Neural progenitor cell (in vitro differentiated cells): ENCODE measurements around the gene NBAS. TPM values are rescaled to one million over a fixed set of nuclear protein-coding genes. Genes with fewer than 3 reads are reported as not detected.
A peak's percentile ranks its signal among the peaks of the same experiment; 100 is the strongest.

Experiments used
- DNase-seq: peaks from one replicate; pipeline ENCODE4 v3.0.0-alpha.2; 2016; ENCODE audit warnings: low spot score
- H2AFZ ChIP-seq: fragments of 200-600 bp; sonication (generic); replicated peaks from 2 replicates; pipeline ENCODE4 v1.6.1; 2016; ENCODE audit warnings: antibody characterized with exemption
- H3F3A ChIP-seq: fragments of 200-600 bp; sonication (generic); 2 replicates; pipeline ENCODE4 v1.6.1; 2016; ENCODE audit warnings: antibody characterized with exemption, low read depth
- H3K27ac ChIP-seq: fragments of 200-600 bp; sonication (generic); 2 replicates; pipeline ENCODE4 v1.5.1; 2016; ENCODE audit warnings: mild to moderate bottlenecking
- H3K27me3 ChIP-seq: fragments of 200-600 bp; sonication (generic); 2 replicates; pipeline ENCODE4 v1.6.1; 2016; ENCODE audit warnings: mild to moderate bottlenecking, moderate library complexity
- H3K36me3 ChIP-seq: fragments of 200-600 bp; sonication (generic); 2 replicates; pipeline ENCODE4 v1.5.1; 2016
- H3K4me1 ChIP-seq: fragments of 200-600 bp; sonication (generic); 2 replicates; pipeline ENCODE4 v1.6.1; 2016; ENCODE audit warnings: mixed run types
- H3K4me2 ChIP-seq: fragments of 200-600 bp; sonication (generic); 2 replicates; pipeline ENCODE4 v1.6.1; 2016
- H3K4me3 ChIP-seq: fragments of 200-600 bp; sonication (generic); 2 replicates; pipeline ENCODE4 v1.5.1; 2016
- H3K79me2 ChIP-seq: fragments of 200-600 bp; sonication (generic); 2 replicates; pipeline ENCODE4 v1.6.1; 2016; ENCODE audit warnings: low read depth
- H3K9ac ChIP-seq: fragments of 200-600 bp; sonication (generic); 2 replicates; pipeline ENCODE4 v1.6.1; 2016
- H3K9me3 ChIP-seq: fragments of 200-600 bp; sonication (generic); 2 replicates; pipeline ENCODE4 v1.5.1; 2016; ENCODE audit warnings: low read depth
- H4K20me1 ChIP-seq: fragments of 200-600 bp; sonication (generic); 2 replicates; pipeline ENCODE4 v1.6.1; 2016; ENCODE audit warnings: low read depth
- H3K27ac Mint-ChIP-seq: 3 replicates; pipeline ENCODE4 v1.8.0; 2021; ENCODE audit warnings: mixed read lengths
- H3K27me3 Mint-ChIP-seq: 2 replicates; pipeline ENCODE4 v1.8.0; 2022; ENCODE audit warnings: low read depth, mild to moderate bottlenecking, inconsistent platforms, moderate library complexity, mixed read lengths; ENCODE audit not compliant: insufficient read depth
- H3K36me3 Mint-ChIP-seq: 3 replicates; pipeline ENCODE4 v1.8.0; 2021; ENCODE audit warnings: mixed read lengths
- H3K4me1 Mint-ChIP-seq: 3 replicates; pipeline ENCODE4 v1.8.0; 2021; ENCODE audit warnings: mixed read lengths
- H3K4me3 Mint-ChIP-seq: 3 replicates; pipeline ENCODE4 v1.8.0; 2021; ENCODE audit warnings: mild to moderate bottlenecking, moderate library complexity, mixed read lengths
- H3K9me3 Mint-ChIP-seq: 3 replicates; pipeline ENCODE4 v1.8.0; 2020; ENCODE audit warnings: mixed read lengths
- CTCF ChIP-seq: fragments of 200-600 bp; sonication (generic); IDR thresholded peaks from 2 replicates; pipeline ENCODE4 v1.5.1; 2017; ENCODE audit warnings: antibody characterized with exemption, mild to moderate bottlenecking
- EZH2 ChIP-seq: fragments of 200-600 bp; sonication (generic); IDR thresholded peaks from 2 replicates; pipeline ENCODE4 v1.6.1; 2017; ENCODE audit warnings: antibody characterized with exemption, mild to moderate bottlenecking, moderate library complexity
- EZH2phosphoT487 ChIP-seq: fragments of 200-600 bp; sonication (generic); IDR thresholded peaks from 2 replicates; pipeline ENCODE4 v1.6.1; 2017; ENCODE audit warnings: antibody characterized with exemption
- total RNA-seq: library from RNA; depleted of rRNA; stranded (reverse); fragments of >200 nt; gene quantifications from 2 replicates; pipeline ENCODE4 v1.2.3, GENCODE V29; 2015; ENCODE audit warnings: low replicate concordance

The NBAS gene
- total RNA-seq, 1 donor from 2014 or later, result 58.0 TPM

GRCh38 chr2:15184491-15184890, 376.6 kb downstream of the NBAS start:
- H3K4me3 ChIP-seq, result no peak overlapping the region
- no peak for TF ChIP-seq CTCF
- TF ChIP-seq EZH2, result no peak
- no peak for TF ChIP-seq EZH2phosphoT487
- no peak overlapping the region for H3K27ac ChIP-seq
- H4K20me1 ChIP-seq, result no peaks in the 10 kb centered on the region
- no peaks in the 10 kb centered on the region for H3K36me3 ChIP-seq
- Mint-ChIP-seq H3K27me3 (no peaks in the 10 kb centered on the region), H3K4me3 (no peak overlapping the region), H3K9me3 (no peaks in the 10 kb centered on the region), H3K36me3 (peaks cover 13% of the 10 kb centered on the region), H3K4me1 (peaks cover 7% of the 10 kb centered on the region), H3K27ac (no peak overlapping the region)
- no peak for DNase-seq
- H3K27me3 ChIP-seq, result no peaks in the 10 kb centered on the region
- H3K4me2 ChIP-seq, result no peak overlapping the region
- no peaks in the 10 kb centered on the region for H3K79me2 ChIP-seq
- no peaks in the 10 kb centered on the region for H3K4me1 ChIP-seq
- H3K9me3 ChIP-seq, result no peaks in the 10 kb centered on the region
- H3F3A ChIP-seq, result no peaks in the 10 kb centered on the region
- H3K9ac ChIP-seq, result no peak overlapping the region
- no peak overlapping the region for H2AFZ ChIP-seq

- no peaks in the 10 kb centered on the region for H3K27me3 Mint-ChIP-seq
- Histone ChIP-seq H3K9me3 (no peaks in the 10 kb centered on the region), H3K9ac (no peak overlapping the region), H3F3A (no peaks in the 10 kb centered on the region), H3K36me3 (no peaks in the 10 kb centered on the region), H3K27me3 (no peaks in the 10 kb centered on the region), H3K4me1 (no peaks in the 10 kb centered on the region), H3K79me2 (no peaks in the 10 kb centered on the region), H3K4me3 (no peak overlapping the region), H4K20me1 (no peaks in the 10 kb centered on the region), H2AFZ (no peak overlapping the region), H3K27ac (no peak overlapping the region), H3K4me2 (no peak overlapping the region)
- DNase-seq, result no peak
- peaks cover 5% of the 10 kb centered on the region for H3K4me1 Mint-ChIP-seq
- TF ChIP-seq EZH2phosphoT487, result no peak
- no peak for TF ChIP-seq EZH2
- no peak for TF ChIP-seq CTCF
- no peak overlapping the region for H3K27ac Mint-ChIP-seq
- H3K9me3 Mint-ChIP-seq, result no peaks in the 10 kb centered on the region
- no peak overlapping the region for H3K4me3 Mint-ChIP-seq
- peaks cover 13% of the 10 kb centered on the region for H3K36me3 Mint-ChIP-seq
Observed at GRCh38 chr2:15182275-15182674, 378.9 kb downstream of the NBAS start.

GRCh38 chr2:15181092-15181745, 379.9 kb downstream of the NBAS start:
- H3F3A ChIP-seq, result no peaks in the 10 kb centered on the region

More at GRCh38 chr2:15181092-15181745, 379.9 kb downstream of the NBAS start:
- Histone ChIP-seq H4K20me1 (no peaks in the 10 kb centered on the region), H3K27ac (no peak overlapping the region), H3K4me1 (no peaks in the 10 kb centered on the region), H3K9ac (no peak overlapping the region), H3K27me3 (no peaks in the 10 kb centered on the region), H3K36me3 (no peaks in the 10 kb centered on the region), H3K4me2 (no peak overlapping the region), H3K79me2 (no peaks in the 10 kb centered on the region), H3K4me3 (no peak overlapping the region), H3K9me3 (no peaks in the 10 kb centered on the region), H2AFZ (no peak overlapping the region)
- no peaks in the 10 kb centered on the region for H3K9me3 Mint-ChIP-seq
- DNase-seq, result no peak
- no peaks in the 10 kb centered on the region for H3K27me3 Mint-ChIP-seq
- peaks cover 11% of the 10 kb centered on the region for H3K36me3 Mint-ChIP-seq
- peak overlapping the region; percentile 10 for H3K27ac Mint-ChIP-seq
- no peak overlapping the region for H3K4me3 Mint-ChIP-seq
- H3K4me1 Mint-ChIP-seq, result peaks cover 5% of the 10 kb centered on the region
- TF ChIP-seq EZH2phosphoT487, result no peak
- TF ChIP-seq EZH2, result no peak
- no peak for TF ChIP-seq CTCF
